HepG2 (cell line): ENCODE results near the gene VKORC1. TPM values are rescaled to one million over a fixed set of nuclear protein-coding genes. Genes with fewer than 3 reads are reported as not detected.

Source experiments
- GABPA ChIP-seq, 2 experiments: IDR thresholded peaks; 2 replicates each; pipeline ENCODE4 v1.6.1; 2011 to 2016; ENCODE audit warnings: low read depth in 2 of 2, low read length in 1 of 2, missing biosample characterization in 1 of 2, missing genetic modification characterization in 1 of 2
- IKZF4 ChIP-seq: sonication (generic); formaldehyde crosslinking; IDR thresholded peaks from 2 replicates; pipeline ENCODE4 v1.5.1; 2020; ENCODE audit warnings: borderline replicate concordance, mild to moderate bottlenecking, low read depth, missing genetic modification reagents; ENCODE audit errors: not compliant biosample characterization
- KDM3A ChIP-seq: IDR thresholded peaks from 2 replicates; pipeline ENCODE4 v1.6.1; 2018; ENCODE audit warnings: low read depth, missing compliant biosample characterization
- POLR2A ChIP-seq, 2 experiments: IDR thresholded peaks; 2 replicates each; pipeline ENCODE4 v1.6.1; 2011; ENCODE audit warnings: low read depth in 2 of 2, low read length in 2 of 2, mild to moderate bottlenecking in 1 of 2, moderate library complexity in 1 of 2; ENCODE audit not compliant: insufficient read depth in 1 of 2
- SALL2 ChIP-seq: sonication (generic); formaldehyde crosslinking; IDR thresholded peaks from 2 replicates; pipeline ENCODE4 v1.8.1; 2023; ENCODE audit warnings: mild to moderate bottlenecking, missing genetic modification reagents, inconsistent platforms
- SOX6 ChIP-seq, 2 experiments: fragments of 450-650 bp in 1 of 2; sonication (generic) in 1 of 2; formaldehyde crosslinking in 1 of 2; IDR thresholded peaks; 2 replicates each; pipeline versions ENCODE4 v1.4.0 to v1.6.1; 2017 to 2020; ENCODE audit warnings: antibody characterized with exemption in 1 of 2, mild to moderate bottlenecking in 1 of 2, missing genetic modification reagents in 1 of 2
- YEATS2 ChIP-seq: sonication (generic); formaldehyde crosslinking; IDR thresholded peaks from 2 replicates; pipeline ENCODE4 v1.4.0; 2020; ENCODE audit warnings: missing genetic modification reagents, borderline replicate concordance
- ZNF121 ChIP-seq: sonication (generic); formaldehyde crosslinking; IDR thresholded peaks from 2 replicates; pipeline ENCODE4 v1.5.0; 2020; ENCODE audit warnings: mild to moderate bottlenecking, missing genetic modification reagents
- ZNF253 ChIP-seq: sonication (generic); formaldehyde crosslinking; IDR thresholded peaks from 2 replicates; pipeline ENCODE4 v1.8.0; 2022; ENCODE audit warnings: mild to moderate bottlenecking, missing genetic modification reagents, borderline replicate concordance
- ZNF451 ChIP-seq: sonication (generic); formaldehyde crosslinking; IDR thresholded peaks from 2 replicates; pipeline ENCODE4 v1.5.0; 2020; ENCODE audit warnings: mild to moderate bottlenecking, missing genetic modification reagents
- ZNF75D ChIP-seq: sonication (generic); formaldehyde crosslinking; IDR thresholded peaks from 2 replicates; pipeline ENCODE4 v1.8.1; 2023; ENCODE audit warnings: missing genetic modification reagents, mild to moderate bottlenecking, borderline replicate concordance
- polyA plus RNA-seq, 8 experiments: library from polyadenylated mRNA; depleted of rRNA in 3 of 8; stranded (reverse) in 7 of 8; unstranded in 1 of 8; fragments of >200 nt; fragmentation: Illumina TruSeq in 4 of 8; extraction: Trizol in 4 of 8; gene quantifications; 2 replicates each; pipeline versions ENCODE4 v1.2.1 to v1.2.3, GENCODE V29; 2011 to 2016; ENCODE audit warnings: low read depth in 4 of 8, missing spikeins in 1 of 8, mixed read lengths in 1 of 8; ENCODE audit not compliant: insufficient read depth in 1 of 8
- total RNA-seq, 5 experiments: library from RNA; depleted of rRNA; stranded (reverse); fragments of >200 nt; fragmentation: Illumina TruSeq; extraction: Trizol; gene quantifications; 2 replicates each; pipeline ENCODE4 v1.2.3, GENCODE V29; 2016; ENCODE audit warnings: low read depth in 1 of 5
- TF ChIP-seq, protein P1 (sequence below): IDR thresholded peaks from 2 replicates; pipeline ENCODE4 v1.6.1; 2016; ENCODE audit warnings: missing compliant biosample characterization, missing genetic modification reagents, borderline replicate concordance
- TF ChIP-seq, protein P2 (sequence below): sonication (generic); formaldehyde crosslinking; IDR thresholded peaks from 2 replicates; pipeline ENCODE4 v1.5.0; 2020; ENCODE audit warnings: mild to moderate bottlenecking, missing genetic modification reagents, borderline replicate concordance
- TF ChIP-seq, protein P3 (sequence below): sonication (generic); formaldehyde crosslinking; IDR thresholded peaks from 2 replicates; pipeline ENCODE4 v1.4.0; 2020; ENCODE audit warnings: missing genetic modification reagents
- TF ChIP-seq, protein P4 (sequence below): sonication (generic); formaldehyde crosslinking; IDR thresholded peaks from 2 replicates; pipeline ENCODE4 v1.4.0; 2020; ENCODE audit warnings: missing genetic modification reagents

VKORC1 gene
- total and polyA plus RNA-seq, 2 of the 13 experiments (the other 11 are each of a cell fraction or from before 2014, with no cell fraction given): 141 to 615 TPM

DNA sequence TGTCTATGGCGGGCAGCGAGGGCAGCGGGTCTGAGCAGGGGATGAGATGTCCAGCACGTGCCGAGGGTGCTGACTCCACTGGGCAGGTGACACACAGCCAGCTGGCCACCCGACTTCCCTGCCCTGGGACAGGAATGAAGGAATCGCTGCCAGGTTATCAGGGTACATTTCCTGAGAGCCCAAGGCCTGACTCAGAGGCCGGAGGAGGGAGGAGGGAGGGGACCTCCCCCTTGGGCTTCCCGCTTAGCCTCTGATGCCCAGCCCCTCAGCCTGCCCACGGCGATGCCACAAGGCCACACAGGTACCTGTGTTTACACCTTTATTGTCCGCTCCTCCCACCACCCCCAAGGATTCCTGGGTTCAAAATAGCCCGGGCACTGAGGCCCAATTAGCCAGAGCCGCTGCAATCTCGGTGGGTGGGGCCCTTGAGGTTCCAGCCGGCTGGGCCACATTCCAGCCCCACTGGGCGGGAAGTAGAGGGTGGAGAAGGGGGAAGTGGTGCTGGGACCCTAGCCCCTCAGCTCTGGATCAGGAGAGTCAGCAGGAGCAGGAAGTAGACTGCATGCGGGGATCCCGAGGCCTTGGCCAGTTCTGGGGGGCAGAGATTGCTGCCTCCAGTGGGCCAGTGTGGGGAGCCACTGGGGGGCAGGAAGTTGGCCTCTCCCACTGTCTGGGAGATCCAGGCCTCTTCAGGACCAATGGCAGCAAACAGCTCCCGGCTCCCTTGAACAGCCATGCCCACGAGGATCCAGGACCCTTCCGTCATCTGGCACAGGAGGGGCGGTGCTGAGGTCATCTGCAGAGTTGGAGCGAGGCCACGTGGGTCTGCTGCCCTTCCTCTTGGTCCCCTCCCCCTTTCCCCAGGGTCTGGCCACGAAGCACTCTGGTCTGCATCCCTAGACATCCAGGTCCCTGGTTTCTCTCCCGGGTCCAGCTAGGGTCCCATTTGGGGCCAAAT, 44.3 kb upstream of the VKORC1 start (continued):
- TF ChIP-seq, protein P1, sequence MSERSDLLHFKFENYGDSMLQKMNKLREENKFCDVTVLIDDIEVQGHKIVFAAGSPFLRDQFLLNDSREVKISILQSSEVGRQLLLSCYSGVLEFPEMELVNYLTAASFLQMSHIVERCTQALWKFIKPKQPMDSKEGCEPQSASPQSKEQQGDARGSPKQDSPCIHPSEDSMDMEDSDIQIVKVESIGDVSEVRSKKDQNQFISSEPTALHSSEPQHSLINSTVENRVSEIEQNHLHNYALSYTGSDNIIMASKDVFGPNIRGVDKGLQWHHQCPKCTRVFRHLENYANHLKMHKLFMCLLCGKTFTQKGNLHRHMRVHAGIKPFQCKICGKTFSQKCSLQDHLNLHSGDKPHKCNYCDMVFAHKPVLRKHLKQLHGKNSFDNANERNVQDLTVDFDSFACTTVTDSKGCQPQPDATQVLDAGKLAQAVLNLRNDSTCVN: 0 out of 2 replicates have a peak, but pooled peaks have one; percentile 5
- TF ChIP-seq, protein P2, sequence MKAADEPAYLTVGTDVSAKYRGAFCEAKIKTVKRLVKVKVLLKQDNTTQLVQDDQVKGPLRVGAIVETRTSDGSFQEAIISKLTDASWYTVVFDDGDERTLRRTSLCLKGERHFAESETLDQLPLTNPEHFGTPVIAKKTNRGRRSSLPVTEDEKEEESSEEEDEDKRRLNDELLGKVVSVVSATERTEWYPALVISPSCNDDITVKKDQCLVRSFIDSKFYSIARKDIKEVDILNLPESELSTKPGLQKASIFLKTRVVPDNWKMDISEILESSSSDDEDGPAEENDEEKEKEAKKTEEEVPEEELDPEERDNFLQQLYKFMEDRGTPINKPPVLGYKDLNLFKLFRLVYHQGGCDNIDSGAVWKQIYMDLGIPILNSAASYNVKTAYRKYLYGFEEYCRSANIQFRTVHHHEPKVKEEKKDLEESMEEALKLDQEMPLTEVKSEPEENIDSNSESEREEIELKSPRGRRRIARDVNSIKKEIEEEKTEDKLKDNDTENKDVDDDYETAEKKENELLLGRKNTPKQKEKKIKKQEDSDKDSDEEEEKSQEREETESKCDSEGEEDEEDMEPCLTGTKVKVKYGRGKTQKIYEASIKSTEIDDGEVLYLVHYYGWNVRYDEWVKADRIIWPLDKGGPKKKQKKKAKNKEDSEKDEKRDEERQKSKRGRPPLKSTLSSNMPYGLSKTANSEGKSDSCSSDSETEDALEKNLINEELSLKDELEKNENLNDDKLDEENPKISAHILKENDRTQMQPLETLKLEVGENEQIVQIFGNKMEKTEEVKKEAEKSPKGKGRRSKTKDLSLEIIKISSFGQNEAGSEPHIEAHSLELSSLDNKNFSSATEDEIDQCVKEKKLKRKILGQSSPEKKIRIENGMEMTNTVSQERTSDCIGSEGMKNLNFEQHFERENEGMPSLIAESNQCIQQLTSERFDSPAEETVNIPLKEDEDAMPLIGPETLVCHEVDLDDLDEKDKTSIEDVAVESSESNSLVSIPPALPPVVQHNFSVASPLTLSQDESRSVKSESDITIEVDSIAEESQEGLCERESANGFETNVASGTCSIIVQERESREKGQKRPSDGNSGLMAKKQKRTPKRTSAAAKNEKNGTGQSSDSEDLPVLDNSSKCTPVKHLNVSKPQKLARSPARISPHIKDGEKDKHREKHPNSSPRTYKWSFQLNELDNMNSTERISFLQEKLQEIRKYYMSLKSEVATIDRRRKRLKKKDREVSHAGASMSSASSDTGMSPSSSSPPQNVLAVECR (CRISPR knock-in tag): no peak; the same call in 1 of the 2 replicates
- peak; percentile 20 for TF ChIP-seq IKZF4
- peak; percentile 67; the same call in 1 of the 2 replicates for TF ChIP-seq SALL2 (CRISPR knock-in tag)
- no peak for TF ChIP-seq ZNF75D (CRISPR knock-in tag)
- no peak for TF ChIP-seq SOX6 (IDR thresholded peaks at IDR 0.05)
- TF ChIP-seq SOX6 (CRISPR knock-in tag; IDR thresholded peaks at IDR 0.05): no peak
- TF ChIP-seq, protein P3, sequence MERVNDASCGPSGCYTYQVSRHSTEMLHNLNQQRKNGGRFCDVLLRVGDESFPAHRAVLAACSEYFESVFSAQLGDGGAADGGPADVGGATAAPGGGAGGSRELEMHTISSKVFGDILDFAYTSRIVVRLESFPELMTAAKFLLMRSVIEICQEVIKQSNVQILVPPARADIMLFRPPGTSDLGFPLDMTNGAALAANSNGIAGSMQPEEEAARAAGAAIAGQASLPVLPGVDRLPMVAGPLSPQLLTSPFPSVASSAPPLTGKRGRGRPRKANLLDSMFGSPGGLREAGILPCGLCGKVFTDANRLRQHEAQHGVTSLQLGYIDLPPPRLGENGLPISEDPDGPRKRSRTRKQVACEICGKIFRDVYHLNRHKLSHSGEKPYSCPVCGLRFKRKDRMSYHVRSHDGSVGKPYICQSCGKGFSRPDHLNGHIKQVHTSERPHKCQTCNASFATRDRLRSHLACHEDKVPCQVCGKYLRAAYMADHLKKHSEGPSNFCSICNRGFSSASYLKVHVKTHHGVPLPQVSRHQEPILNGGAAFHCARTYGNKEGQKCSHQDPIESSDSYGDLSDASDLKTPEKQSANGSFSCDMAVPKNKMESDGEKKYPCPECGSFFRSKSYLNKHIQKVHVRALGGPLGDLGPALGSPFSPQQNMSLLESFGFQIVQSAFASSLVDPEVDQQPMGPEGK (CRISPR knock-in tag): peak; percentile 44; the same call in 1 of the 2 replicates
- peak; percentile 65; the same call in 1 of the 2 replicates for TF ChIP-seq YEATS2 (CRISPR knock-in tag)
- TF ChIP-seq ZNF253 (CRISPR knock-in tag): no peak
- TF ChIP-seq GABPA (IDR thresholded peaks at IDR 0.05; ENCODE audit: low read depth, low read length): peak; percentile 33; the same call in 1 of the 2 replicates
- 0 out of 2 replicates have a peak, but pooled peaks have one; percentile 11 for TF ChIP-seq GABPA (CRISPR knock-in tag; IDR thresholded peaks at IDR 0.05; ENCODE audit: low read depth)
- TF ChIP-seq KDM3A (CRISPR knock-in tag): no peak
- peak; percentile 21; the same call in 1 of the 2 replicates for TF ChIP-seq ZNF451
- TF ChIP-seq POLR2A (IDR thresholded peaks at IDR 0.05; ENCODE audit: insufficient read depth in 1 of 2, low read depth in 2 of 2, low read length in 2 of 2): peak in 1 of 2 experiments; percentile 0; a peak in 2 of 4 replicates
- TF ChIP-seq, protein P4, sequence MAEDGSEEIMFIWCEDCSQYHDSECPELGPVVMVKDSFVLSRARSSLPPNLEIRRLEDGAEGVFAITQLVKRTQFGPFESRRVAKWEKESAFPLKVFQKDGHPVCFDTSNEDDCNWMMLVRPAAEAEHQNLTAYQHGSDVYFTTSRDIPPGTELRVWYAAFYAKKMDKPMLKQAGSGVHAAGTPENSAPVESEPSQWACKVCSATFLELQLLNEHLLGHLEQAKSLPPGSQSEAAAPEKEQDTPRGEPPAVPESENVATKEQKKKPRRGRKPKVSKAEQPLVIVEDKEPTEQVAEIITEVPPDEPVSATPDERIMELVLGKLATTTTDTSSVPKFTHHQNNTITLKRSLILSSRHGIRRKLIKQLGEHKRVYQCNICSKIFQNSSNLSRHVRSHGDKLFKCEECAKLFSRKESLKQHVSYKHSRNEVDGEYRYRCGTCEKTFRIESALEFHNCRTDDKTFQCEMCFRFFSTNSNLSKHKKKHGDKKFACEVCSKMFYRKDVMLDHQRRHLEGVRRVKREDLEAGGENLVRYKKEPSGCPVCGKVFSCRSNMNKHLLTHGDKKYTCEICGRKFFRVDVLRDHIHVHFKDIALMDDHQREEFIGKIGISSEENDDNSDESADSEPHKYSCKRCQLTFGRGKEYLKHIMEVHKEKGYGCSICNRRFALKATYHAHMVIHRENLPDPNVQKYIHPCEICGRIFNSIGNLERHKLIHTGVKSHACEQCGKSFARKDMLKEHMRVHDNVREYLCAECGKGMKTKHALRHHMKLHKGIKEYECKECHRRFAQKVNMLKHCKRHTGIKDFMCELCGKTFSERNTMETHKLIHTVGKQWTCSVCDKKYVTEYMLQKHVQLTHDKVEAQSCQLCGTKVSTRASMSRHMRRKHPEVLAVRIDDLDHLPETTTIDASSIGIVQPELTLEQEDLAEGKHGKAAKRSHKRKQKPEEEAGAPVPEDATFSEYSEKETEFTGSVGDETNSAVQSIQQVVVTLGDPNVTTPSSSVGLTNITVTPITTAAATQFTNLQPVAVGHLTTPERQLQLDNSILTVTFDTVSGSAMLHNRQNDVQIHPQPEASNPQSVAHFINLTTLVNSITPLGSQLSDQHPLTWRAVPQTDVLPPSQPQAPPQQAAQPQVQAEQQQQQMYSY (CRISPR knock-in tag): no peak
- peak; percentile 64; the same call in 1 of the 2 replicates for TF ChIP-seq ZNF121 (CRISPR knock-in tag)
